GF-D8 (cell line): ENCODE data around the gene KCMF1.

Source experiments
- DNase-seq: peaks from one replicate; lab custom pipeline; 2025; lab: John Stamatoyannopoulos, UW

The KCMF1 gene

GRCh38 chr2:84956334-84957297, 14.3 kb upstream of the KCMF1 start:
- DNase-seq: no peak

DNA sequence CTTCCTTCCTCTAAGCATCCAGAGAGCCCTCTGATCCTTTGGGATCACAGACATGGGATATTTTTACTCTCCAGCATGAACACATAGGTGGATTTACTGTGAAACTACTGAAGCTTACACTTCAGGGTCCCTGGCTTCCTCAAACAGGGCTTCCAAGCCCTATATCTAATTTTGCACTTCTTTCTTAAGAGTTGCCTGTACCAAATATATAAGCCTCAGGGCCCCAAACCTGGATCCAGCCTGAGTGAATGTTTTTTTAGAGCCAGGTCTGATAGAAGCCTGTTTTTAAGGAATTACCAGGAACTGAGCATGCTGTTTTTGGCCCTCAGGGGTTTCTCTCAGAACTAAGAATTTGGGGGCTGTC, 13.2 kb upstream of the KCMF1 start:
- no peak for DNase-seq

GRCh38 chr2:84958135-84959059, 12.6 kb upstream of the KCMF1 start:
- DNase-seq: no peak

GRCh38 chr2:84959095-84959565, 11.8 kb upstream of the KCMF1 start:
- no peak for DNase-seq

GRCh38 chr2:84959566-84960506, 11.1 kb upstream of the KCMF1 start:
- no peak for DNase-seq

GRCh38 chr2:84962917-84963316, 8.0 kb upstream of the KCMF1 start:
- DNase-seq: no peak

- DNase-seq: no peak
Measured at GRCh38 chr2:84963323-84963691, 7.7 kb upstream of the KCMF1 start.

DNA sequence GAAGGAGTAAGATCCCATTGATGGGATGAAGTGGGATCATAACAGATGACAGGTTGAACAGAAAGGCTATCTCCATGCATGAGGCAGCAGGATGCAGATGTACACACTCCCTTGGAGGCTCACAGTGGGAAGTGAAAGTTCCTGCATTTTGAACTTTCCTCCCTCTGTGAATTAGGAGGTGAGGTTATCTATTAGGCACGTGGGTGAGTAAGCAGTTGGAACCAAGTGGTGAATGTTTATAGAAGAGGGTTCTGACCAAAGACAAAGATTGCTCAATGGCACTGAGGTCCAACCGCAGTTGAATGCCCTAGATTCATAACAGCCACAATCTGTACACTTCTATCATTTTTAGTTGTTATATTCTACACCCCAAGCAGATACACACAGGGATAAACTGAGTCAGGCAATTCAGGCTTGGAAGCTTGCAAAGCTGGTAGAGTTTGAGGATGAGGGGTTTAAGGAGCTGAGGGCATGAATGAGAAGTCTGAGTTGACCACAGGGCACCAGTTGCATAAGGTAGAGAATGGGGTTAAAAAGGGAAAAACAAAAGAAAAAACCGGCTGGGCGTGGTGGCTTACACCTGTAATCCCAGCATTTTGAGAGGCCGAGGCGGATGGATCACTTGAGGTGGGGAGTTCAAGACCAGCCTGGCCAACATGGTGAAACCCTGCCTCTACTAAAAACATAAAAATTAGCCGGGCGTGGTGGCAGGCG, 7.1 kb upstream of the KCMF1 start:
- no peak for DNase-seq

DNA sequence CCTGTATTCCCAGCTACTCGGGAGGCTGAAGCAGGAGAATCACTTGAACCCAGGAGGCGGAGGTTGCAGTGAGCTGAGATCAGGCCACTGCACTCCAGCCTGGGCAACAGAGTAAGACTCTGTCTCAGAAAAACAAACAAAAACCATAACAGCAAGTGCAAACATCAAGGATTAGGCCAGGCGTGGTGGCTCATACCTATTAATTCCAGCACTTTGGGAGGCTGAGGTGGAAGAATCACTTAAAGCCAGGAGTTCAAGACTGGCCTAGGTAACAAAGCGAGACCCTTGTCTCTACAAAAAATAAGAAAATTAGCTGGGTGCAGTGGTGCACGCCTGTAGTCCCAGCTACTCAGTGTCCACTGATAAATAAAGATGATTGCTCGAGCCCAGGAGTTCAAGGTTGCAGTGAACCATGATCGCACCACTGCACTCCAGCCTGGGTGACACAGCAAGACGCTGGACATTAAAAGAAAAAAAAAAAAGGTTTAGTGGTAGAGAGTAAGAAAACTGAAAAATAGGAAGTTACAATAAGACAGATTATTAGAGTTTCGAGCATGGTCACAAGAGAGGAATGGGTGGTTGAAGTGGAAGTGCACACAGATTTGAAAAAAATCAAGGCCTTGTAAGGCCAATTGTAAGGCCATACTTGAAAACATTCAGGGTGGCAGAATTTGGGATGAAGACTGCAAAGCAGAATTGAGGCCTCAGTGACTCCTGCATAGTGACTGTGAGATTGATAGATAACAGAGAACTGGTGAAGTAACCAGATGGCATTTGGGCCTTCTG, 6.4 kb upstream of the KCMF1 start:
- no peak for DNase-seq

DNA sequence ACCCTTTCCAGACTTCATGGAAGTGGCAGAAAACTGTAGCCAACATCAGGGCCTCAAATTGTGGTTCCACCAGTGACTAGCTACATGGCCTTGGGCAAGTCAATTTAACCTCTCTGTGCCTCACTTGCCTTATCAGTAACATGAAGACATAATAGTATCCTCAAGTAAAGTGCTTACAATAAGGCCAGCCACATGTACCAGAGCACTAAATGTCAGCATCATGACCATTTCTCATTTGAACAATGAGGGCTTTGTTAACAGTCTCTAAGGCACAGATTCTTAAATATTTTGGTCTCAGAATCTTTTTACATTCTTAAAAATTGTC, 5.8 kb upstream of the KCMF1 start:
- DNase-seq: no peak

GRCh38 chr2:84965827-84966226, 5.1 kb upstream of the KCMF1 start:
- DNase-seq: no peak

DNA sequence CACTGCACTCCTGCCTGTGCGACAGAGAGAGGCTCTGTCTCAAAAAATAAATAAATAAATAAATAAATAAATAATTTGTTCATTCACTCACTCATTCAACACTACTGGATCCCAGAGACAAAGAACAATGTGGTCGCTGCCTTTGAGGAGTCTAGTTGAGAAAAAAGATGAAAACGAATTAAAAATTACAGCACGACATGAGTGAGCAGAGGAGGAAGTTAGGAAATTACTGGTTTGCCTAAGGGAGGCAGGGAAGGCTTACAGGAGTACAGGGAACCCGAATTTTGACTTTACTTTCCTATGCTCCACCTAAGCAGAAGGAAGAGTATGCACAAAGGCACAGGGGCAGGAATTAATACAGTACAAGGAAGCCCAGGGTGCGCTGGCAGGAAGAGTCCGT, 4.2 kb upstream of the KCMF1 start:
- no peak for DNase-seq

- DNase-seq: peak; percentile 23
Measured at GRCh38 chr2:84969511-84970209, 1.3 kb upstream of the KCMF1 start.

DNA sequence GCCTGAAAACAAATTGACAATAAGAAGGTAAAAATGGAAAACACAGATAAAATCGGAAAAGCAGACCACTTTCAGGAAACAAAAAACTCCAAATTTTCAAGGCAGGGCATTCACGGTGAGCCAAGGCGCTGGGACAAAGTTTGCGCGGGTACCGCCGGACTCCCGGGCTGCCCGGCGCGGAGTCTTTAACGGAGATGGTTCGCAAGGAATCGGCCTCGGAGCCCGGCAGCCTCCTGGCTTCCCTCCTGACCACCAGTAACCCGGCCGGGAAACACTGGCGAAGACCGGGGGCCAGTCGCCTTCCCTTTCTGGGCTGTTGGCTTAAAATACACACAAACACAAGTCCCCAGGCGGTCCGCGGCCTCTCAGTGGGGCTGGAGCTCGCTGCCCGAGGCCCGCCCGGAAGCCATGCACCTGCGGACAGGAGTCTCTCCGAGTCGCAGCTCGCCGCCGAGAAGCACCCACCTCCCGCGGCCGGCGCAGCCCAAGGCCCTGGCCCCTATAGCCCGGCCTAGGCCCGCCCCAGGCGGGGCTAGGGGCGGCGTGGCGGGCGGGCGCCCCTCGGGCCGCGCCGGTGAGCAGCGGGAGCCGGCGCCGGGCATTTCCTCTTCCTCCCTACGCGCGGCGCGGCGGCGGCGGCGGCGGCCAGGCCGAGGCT, 622 bp upstream of the KCMF1 start:
- DNase-seq: no peak

DNA sequence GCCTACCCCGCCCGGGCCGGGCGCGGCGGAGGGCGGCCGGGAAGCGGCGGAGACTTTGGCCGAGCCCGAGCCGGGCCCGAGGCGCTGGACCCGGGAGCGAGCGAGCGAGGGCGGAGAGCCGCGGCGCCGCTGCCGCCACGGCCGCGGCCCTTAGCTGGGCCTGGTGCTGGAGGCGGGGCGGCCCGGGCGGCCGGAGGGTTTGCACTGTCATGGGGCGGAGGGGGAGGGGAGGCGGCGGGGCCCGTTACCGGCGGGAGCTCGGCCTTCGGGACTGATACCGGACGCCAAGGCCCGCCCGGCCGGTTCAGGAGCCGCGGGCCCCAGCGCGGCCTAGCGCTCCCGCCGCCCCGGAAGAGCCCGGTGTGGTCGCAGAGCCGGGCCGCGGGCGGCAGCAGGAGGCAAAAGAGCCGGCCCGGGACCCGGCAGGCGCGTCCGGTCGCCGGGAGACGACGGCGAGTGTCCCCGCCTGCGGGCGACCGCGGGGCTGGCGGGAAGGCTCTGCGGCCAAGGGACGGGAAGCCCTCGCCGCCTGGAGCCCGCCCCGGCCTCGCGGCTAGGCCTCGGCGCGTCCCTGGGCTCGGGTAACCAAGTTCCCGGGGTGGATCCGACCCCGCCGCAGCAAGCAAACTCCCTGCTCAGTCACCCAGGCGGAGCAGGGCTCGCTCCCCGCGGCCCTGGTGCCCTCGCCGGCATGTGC, 697 bp downstream of the KCMF1 start:
- DNase-seq: no peak

DNA sequence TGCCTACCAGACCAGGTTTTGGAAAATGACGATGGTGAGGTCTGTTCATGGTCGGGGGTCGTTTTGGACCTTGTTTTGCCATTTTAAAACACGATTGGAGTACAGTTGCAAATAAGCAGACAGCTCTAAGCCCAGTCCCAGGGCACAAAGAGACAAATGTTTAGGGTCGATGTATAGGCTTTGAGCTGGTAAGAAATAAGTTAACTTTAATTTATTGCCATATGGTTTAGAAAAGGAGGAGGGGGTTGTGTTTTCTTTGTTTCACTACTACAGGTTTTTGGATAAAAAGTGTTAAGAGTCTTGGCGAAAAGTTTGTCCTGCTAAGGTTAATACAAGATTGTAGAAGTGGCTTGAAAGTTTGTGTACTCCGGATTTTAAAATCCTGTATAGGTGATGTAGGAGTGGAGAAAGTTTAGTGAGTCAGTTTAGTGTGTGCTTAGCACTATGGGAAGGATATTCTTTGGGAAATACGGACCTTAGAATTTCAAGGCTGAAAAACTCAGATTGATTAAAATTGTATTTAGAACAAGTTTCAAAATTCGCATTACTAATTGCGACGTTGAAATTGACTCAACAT, 1.3 kb downstream of the KCMF1 start:
- DNase-seq: no peak

DNA sequence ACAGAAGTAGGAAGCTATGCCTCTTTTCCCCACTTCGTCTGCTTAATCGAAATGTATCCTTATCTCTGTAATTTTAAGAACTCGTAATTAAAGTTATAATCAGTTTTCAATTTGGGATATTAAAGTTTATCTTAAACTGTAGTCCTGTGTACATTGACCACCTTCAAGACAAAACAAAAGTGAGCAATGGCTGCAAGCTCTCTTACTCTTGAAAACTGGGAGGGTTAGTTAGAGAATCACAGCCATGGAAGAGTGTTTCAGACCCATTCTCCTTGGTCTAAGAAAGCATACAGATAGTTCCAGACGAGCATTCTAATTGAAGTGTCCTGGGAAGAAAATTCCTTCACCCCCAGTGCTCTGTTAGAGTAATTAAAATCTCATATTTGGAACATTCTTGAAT, 2.0 kb downstream of the KCMF1 start:
- no peak for DNase-seq

DNA sequence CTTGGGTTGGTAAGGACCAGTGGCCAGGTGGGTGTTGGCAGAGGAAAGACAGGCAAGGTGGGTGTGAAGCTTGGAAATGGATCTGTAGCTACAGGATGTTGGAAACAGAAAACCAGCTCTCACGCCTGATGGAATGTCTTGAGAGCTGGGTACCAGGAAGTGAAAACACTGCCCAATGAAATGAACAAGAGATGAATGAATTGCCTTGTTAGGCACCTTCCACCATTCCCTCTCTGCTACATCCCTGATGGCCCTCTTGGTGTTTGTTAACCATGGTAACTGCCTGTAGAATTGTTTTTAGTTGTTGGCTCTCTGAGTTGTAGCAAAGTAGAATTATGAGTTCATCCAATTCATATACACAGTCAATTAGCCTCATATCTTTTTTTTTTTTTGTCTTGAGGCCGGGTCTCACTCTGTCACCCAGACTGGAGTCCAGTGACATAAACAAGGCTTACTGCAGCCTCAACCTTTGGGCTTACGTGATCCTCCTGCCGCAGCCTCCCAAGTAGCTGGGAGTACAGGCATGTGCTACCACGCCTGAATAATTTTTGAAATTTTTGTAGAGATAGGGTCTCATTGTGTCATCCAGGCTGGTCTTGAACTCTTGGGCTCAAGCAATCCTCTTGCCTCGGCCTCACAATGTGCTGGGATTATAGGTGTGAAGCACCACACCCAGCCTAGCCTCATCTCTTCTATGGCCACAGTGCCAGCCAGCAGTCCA, 9.5 kb downstream of the KCMF1 start:
- DNase-seq: no peak
